ENCODE measurements around the gene PDAP1.
"Not testable (repeated sequence)": the region's sequence is repeated elsewhere in the genome, so short reads cannot be mapped to it uniquely, and the experiment has no call there.

PDAP1 gene

GRCh38 chr7:99440195-99440594, 31.8 kb upstream of the PDAP1 start:
- Histone ChIP-seq H3K27me3 (ENCODE audit: control insufficient read depth, insufficient read depth, low read length) (no peaks in the 10 kb centered on the region), H3K9ac (ENCODE audit: low read length) (no peak overlapping the region), H3K4me3 (ENCODE audit: low read length) (peak overlapping the region; percentile 14), H3K36me3 (ENCODE audit: control insufficient read depth, insufficient read depth, low read length) (peaks cover 2% of the 10 kb centered on the region), H3K4me1 (ENCODE audit: control insufficient read depth, insufficient read depth, low read length) (peaks cover 11% of the 10 kb centered on the region), H3K27ac (ENCODE audit: low read depth, low read length) (no peak overlapping the region)

DNA sequence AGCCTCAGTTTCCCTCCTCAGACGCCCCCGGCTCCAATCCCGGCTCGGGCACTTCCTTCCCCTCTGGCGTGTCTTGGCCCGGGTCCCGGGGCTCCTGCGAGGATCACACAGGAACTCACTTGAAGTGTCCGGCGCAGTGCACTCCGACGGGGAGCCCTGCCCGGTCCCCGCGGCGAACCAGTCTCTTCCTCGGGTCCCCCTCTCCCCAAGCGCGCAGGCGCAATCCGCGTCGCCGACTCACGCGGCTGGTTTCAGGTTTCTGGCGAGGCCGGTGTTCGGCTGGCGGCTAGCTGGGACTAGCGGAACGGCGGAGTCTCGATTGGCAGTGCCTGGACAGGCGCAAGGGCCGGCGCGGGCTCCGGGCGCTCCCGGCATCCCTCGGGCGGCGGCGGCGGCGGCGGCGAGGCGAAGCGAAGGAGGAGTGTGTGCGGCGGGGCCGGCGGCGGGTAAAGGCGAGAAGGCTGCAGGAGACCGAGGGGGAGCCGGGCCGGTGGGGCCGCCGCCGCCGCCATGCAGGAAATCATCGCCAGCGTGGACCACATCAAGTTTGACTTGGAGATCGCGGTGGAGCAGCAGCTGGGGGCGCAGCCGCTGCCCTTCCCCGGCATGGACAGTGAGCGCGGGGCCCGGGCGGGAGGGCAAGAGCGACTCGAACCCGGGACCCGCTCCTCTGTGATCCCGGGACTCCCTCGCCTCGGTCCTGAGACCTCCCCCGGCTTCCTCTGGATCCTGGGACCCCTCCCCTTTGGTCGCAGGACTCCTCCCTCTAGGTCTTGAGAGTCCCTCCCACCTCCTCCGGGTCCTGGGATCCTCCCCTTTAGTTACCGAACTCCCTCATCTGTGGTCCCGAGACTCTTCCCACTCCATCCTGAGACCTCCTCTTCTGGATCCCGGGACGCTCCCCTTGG, 30.4 kb upstream of the PDAP1 start, which contains the start of the genes CPSF4 and PTCD1:
Gene CPSF4, plus strand, starts transcription at position 371 of the 908 bp plus-strand sequence. Its CDS starts 140 bp downstream, at position 511.
Gene PTCD1, minus strand, starts transcription at position 226 of the 908 bp plus-strand sequence. CDS start 3,556 bp downstream, outside the sequence.
- Histone ChIP-seq H3K4me1 (ENCODE audit: control insufficient read depth, insufficient read depth, low read length) (peaks cover 11% of the 10 kb centered on the region), H3K27me3 (ENCODE audit: control insufficient read depth, insufficient read depth, low read length) (no peaks in the 10 kb centered on the region), H3K4me3 (ENCODE audit: low read length) (peak within 1 kb of the TSS; percentile 91), H3K36me3 (ENCODE audit: control insufficient read depth, insufficient read depth, low read length) (peaks cover 5% of the 10 kb centered on the region), H3K27ac (ENCODE audit: low read depth, low read length) (peak within 1 kb of the TSS; percentile 79), H3K9ac (ENCODE audit: low read length) (peak within 1 kb of the TSS; percentile 78)

- peaks cover 11% of the 10 kb centered on the region for H3K4me1 ChIP-seq (ENCODE audit: control insufficient read depth, insufficient read depth, low read length)
- peak overlapping the region; percentile 91 for H3K4me3 ChIP-seq (ENCODE audit: low read length)
- peak overlapping the region; percentile 53 for H3K27ac ChIP-seq (ENCODE audit: low read depth, low read length)
- peaks cover 8% of the 10 kb centered on the region for H3K36me3 ChIP-seq (ENCODE audit: control insufficient read depth, insufficient read depth, low read length)
- H3K9ac ChIP-seq (ENCODE audit: low read length) = no peak overlapping the region
- H3K27me3 ChIP-seq (ENCODE audit: control insufficient read depth, insufficient read depth, low read length) = no peaks in the 10 kb centered on the region
Observed at GRCh38 chr7:99437946-99438572, 29.7 kb upstream of the PDAP1 start.

GRCh38 chr7:99433158-99433557, 24.8 kb upstream of the PDAP1 start:
- Histone ChIP-seq H3K4me3 (ENCODE audit: low read length) (no peak overlapping the region), H3K4me1 (ENCODE audit: control insufficient read depth, insufficient read depth, low read length) (peaks cover 5% of the 10 kb centered on the region), H3K27me3 (ENCODE audit: control insufficient read depth, insufficient read depth, low read length) (no peaks in the 10 kb centered on the region), H3K36me3 (ENCODE audit: control insufficient read depth, insufficient read depth, low read length) (peaks cover 29% of the 10 kb centered on the region), H3K27ac (ENCODE audit: low read depth, low read length) (no peak overlapping the region), H3K9ac (ENCODE audit: low read length) (no peak overlapping the region)

DNA sequence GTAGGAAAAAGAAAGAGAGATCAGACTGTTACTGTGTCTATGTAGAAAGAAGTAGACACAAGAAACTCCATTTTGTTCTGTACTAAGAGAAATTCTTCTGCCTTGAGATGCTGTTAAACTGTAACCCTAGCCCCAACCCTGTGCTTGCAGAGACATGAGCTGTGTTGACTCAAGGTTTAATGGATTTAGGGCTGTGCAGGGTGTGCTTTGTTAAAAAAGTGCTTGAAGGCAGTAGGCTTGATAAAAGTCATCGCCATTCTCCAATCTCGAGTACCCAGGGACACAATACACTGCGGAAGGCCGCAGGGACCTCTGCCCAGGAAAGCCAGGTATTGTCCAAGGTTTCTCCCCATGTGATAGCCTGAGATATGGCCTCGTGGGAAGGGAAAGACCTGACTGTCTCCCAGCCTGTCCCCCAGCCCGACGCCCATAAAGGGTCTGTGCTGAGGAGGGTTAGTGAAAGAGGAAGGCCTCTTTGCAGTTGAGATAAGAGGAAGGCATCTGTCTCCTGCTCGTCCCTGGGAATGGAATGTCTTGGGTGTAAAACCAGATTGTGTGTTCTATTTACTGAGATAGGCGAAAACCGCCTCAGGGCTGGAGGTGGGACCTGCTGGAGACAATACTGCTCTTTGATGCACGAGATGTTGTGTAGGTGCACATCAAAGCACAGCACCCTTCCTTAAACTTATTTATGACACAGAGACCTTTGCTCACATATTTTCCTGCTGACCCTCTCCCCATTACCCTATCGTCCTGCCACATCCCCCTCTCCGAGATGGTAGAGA, 23.6 kb upstream of the PDAP1 start:
- H3K4me3 ChIP-seq (ENCODE audit: low read length); H3K27me3 ChIP-seq (ENCODE audit: control insufficient read depth, insufficient read depth, low read length); H3K4me1 ChIP-seq (ENCODE audit: control insufficient read depth, insufficient read depth, low read length); H3K27ac ChIP-seq (ENCODE audit: low read depth, low read length); H3K9ac ChIP-seq (ENCODE audit: low read length): not testable (repeated sequence)
- peaks cover 29% of the 10 kb centered on the region for H3K36me3 ChIP-seq (ENCODE audit: control insufficient read depth, insufficient read depth, low read length)

- Histone ChIP-seq H3K27me3 (ENCODE audit: control insufficient read depth, insufficient read depth, low read length) (no peaks in the 10 kb centered on the region), H3K27ac (ENCODE audit: low read depth, low read length) (no peak overlapping the region), H3K9ac (ENCODE audit: low read length) (no peak overlapping the region), H3K4me3 (ENCODE audit: low read length) (no peak overlapping the region), H3K36me3 (ENCODE audit: control insufficient read depth, insufficient read depth, low read length) (peaks cover 31% of the 10 kb centered on the region), H3K4me1 (ENCODE audit: control insufficient read depth, insufficient read depth, low read length) (no peaks in the 10 kb centered on the region)
Observed at GRCh38 chr7:99429756-99430155, 21.4 kb upstream of the PDAP1 start.

- H3K36me3 ChIP-seq (ENCODE audit: control insufficient read depth, insufficient read depth, low read length) = peaks cover 36% of the 10 kb centered on the region
- no peak overlapping the region for H3K27ac ChIP-seq (ENCODE audit: low read depth, low read length)
- no peaks in the 10 kb centered on the region for H3K27me3 ChIP-seq (ENCODE audit: control insufficient read depth, insufficient read depth, low read length)
- H3K4me3 ChIP-seq (ENCODE audit: low read length) = no peak overlapping the region
- no peak overlapping the region for H3K9ac ChIP-seq (ENCODE audit: low read length)
- H3K4me1 ChIP-seq (ENCODE audit: control insufficient read depth, insufficient read depth, low read length) = no peaks in the 10 kb centered on the region
Observed at GRCh38 chr7:99428972-99429566, 20.7 kb upstream of the PDAP1 start.

DNA sequence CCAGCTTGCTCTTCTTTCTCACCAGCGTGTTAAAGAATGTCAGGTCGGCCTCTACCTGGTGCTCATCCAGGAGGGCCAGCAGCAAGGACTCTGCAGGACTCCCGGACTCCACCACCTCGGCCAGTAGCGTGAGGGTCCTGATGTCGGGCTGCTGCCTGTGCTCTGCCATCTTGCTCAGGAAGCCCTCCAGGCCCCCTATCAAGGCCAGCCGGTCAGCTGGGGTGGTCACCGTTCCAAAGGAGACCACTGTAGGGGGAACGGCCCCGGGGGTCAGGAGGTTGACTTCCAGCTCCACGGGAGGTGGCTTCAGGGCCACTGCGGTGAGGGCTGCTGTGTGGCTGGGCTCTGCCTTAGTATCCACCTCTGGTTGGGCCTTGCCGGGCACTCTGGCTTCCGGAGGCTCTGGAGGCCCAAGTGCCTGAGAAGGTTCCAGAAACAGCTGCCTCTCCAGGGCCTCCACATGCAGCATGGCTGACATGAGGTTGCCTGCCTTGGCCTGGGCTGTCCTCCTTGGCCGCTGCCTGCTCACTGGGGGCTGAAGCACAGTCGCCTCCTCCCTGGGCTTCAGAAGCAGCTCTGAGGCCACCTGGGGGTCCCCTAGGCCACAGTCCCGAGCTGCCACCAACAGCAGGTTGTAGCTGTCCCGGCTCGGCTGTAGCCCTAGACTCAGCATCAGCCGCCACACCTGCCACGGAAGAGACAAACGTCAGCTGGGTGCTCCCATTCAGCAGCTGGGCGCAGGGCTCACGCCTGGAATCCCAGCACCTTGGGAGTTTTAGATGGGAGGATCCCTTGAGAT, 16.7 kb upstream of the PDAP1 start:
- peaks cover 37% of the 10 kb centered on the region for H3K36me3 ChIP-seq (ENCODE audit: control insufficient read depth, insufficient read depth, low read length)
- no peaks in the 10 kb centered on the region for H3K4me1 ChIP-seq (ENCODE audit: control insufficient read depth, insufficient read depth, low read length)
- H3K27me3 ChIP-seq (ENCODE audit: control insufficient read depth, insufficient read depth, low read length) = no peaks in the 10 kb centered on the region
- H3K27ac ChIP-seq (ENCODE audit: low read depth, low read length) = no peak overlapping the region
- no peak overlapping the region for H3K4me3 ChIP-seq (ENCODE audit: low read length)
- H3K9ac ChIP-seq (ENCODE audit: low read length) = no peak overlapping the region

- Histone ChIP-seq H3K4me3 (ENCODE audit: low read length) (no peak overlapping the region), H3K27ac (ENCODE audit: low read depth, low read length) (no peak overlapping the region), H3K9ac (ENCODE audit: low read length) (no peak overlapping the region), H3K36me3 (ENCODE audit: control insufficient read depth, insufficient read depth, low read length) (peaks cover 45% of the 10 kb centered on the region), H3K27me3 (ENCODE audit: control insufficient read depth, insufficient read depth, low read length) (no peaks in the 10 kb centered on the region), H3K4me1 (ENCODE audit: control insufficient read depth, insufficient read depth, low read length) (no peaks in the 10 kb centered on the region)
Observed at GRCh38 chr7:99422625-99423024, 14.2 kb upstream of the PDAP1 start.

GRCh38 chr7:99422186-99422585, 13.8 kb upstream of the PDAP1 start:
- Histone ChIP-seq H3K27ac (ENCODE audit: low read depth, low read length) (no peak overlapping the region), H3K36me3 (ENCODE audit: control insufficient read depth, insufficient read depth, low read length) (peaks cover 49% of the 10 kb centered on the region), H3K4me3 (ENCODE audit: low read length) (no peak overlapping the region)

GRCh38 chr7:99420986-99421385, 12.6 kb upstream of the PDAP1 start:
- H3K9ac ChIP-seq (ENCODE audit: low read length) = no peak overlapping the region
- H3K36me3 ChIP-seq (ENCODE audit: control insufficient read depth, insufficient read depth, low read length) = peaks cover 51% of the 10 kb centered on the region
- no peak overlapping the region for H3K27ac ChIP-seq (ENCODE audit: low read depth, low read length)
- no peaks in the 10 kb centered on the region for H3K27me3 ChIP-seq (ENCODE audit: control insufficient read depth, insufficient read depth, low read length)
- no peak overlapping the region for H3K4me3 ChIP-seq (ENCODE audit: low read length)
- no peaks in the 10 kb centered on the region for H3K4me1 ChIP-seq (ENCODE audit: control insufficient read depth, insufficient read depth, low read length)

More at GRCh38 chr7:99422186-99422585, 13.8 kb upstream of the PDAP1 start:
- Histone ChIP-seq H3K4me1 (ENCODE audit: control insufficient read depth, insufficient read depth, low read length) (no peaks in the 10 kb centered on the region), H3K27me3 (ENCODE audit: control insufficient read depth, insufficient read depth, low read length) (no peaks in the 10 kb centered on the region), H3K9ac (ENCODE audit: low read length) (no peak overlapping the region)
